Activated T-helper 1 cell treated with anti-CD3 and anti-CD28 coated beads, Interleukin-12 subunit alpha, Interleukin-12 subunit beta, Interleukin-2, Interleukin-4 antibody, amounts not matched to agents 30 ng/mL and 10 ng/mL and 1 ng/mL, durations not matched to agents 14 hours and 24 hours and 36 hours (primary cell): ENCODE data around the gene EXOC3L2. TPM values are rescaled to one million over a fixed set of nuclear protein-coding genes. Genes with fewer than 3 reads are reported as not detected.

Source experiments
- DNase-seq: peaks from one replicate; pipeline ENCODE4 v3.0.0; 2021; ENCODE audit warnings: low spot score
- H3K27ac Mint-ChIP-seq: one replicate; pipeline ENCODE4 v1.8.0; 2021; ENCODE audit warnings: mild to moderate bottlenecking, mixed read lengths
- H3K27me3 Mint-ChIP-seq: one replicate; pipeline ENCODE4 v1.8.0; 2022; ENCODE audit warnings: mild to moderate bottlenecking, moderate library complexity, mixed read lengths; ENCODE audit not compliant: insufficient read depth
- H3K36me3 Mint-ChIP-seq: one replicate; pipeline ENCODE4 v1.8.0; 2021; ENCODE audit warnings: low read depth, mixed read lengths
- H3K4me1 Mint-ChIP-seq: one replicate; pipeline ENCODE4 v1.8.0; 2021; ENCODE audit warnings: low read depth, mixed read lengths
- H3K4me3 Mint-ChIP-seq: one replicate; pipeline ENCODE4 v1.8.0; 2021; ENCODE audit warnings: mild to moderate bottlenecking, moderate library complexity, mixed read lengths
- H3K9me3 Mint-ChIP-seq: one replicate; pipeline ENCODE4 v1.8.0; 2021; ENCODE audit warnings: mixed read lengths
- intact Hi-C: fragments of 100-400 bp; cut with micrococcal nuclease; formaldehyde crosslinking; loops from one replicate; pipeline ENCODE4 v1.15.1; 2024
- total RNA-seq: library from RNA; stranded (reverse); gene quantifications from 2 replicates; pipeline ENCODE4 v1.2.3, GENCODE V29; 2022

The EXOC3L2 gene
- total RNA-seq, result not detected in 2 replicates

DNA sequence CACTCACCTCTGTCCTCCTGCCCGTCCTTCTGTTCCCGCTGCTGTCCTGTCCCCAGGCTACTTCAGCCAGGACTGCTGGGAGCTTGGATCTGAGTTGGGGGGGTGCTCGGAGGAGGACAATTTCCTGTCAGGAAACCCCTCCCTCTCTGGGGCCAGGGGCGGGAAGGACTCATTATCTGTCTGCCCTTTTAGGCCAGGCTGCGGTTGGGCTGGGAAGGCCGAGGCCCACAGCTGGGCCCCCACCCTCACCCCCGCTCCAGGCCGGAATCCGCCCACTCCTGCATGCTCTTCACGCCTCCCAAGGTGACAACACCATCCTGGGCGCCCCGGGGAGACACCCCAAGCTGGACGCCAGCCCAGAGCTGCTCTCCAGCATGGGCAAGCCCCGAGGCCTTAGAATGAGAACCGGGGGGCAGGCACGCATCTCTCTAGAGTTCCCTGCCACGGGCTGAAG is at the start of gene EXOC3L2:
Gene EXOC3L2 (minus strand): TSS at position 74 of the 454 bp plus-strand sequence. CDS start 6,362 bp downstream, outside the sequence.
- no peaks in the 10 kb centered on the region for H3K9me3 Mint-ChIP-seq
- H3K4me1 Mint-ChIP-seq, result no peaks in the 10 kb centered on the region
- H3K27ac Mint-ChIP-seq, result no peak within 1 kb of the TSS
- no peak within 1 kb of the TSS for H3K4me3 Mint-ChIP-seq
- intact Hi-C loops, result no loop called here
- no peak for DNase-seq
- H3K27me3 Mint-ChIP-seq, result peaks cover 2% of the 10 kb centered on the region
- H3K36me3 Mint-ChIP-seq, result no peaks in the 10 kb centered on the region

- Mint-ChIP-seq H3K4me1 (peaks cover 8% of the 10 kb centered on the region), H3K27me3 (no peaks in the 10 kb centered on the region), H3K27ac (no peak overlapping the region), H3K9me3 (no peaks in the 10 kb centered on the region), H3K4me3 (no peak overlapping the region), H3K36me3 (peaks cover 11% of the 10 kb centered on the region)
- intact Hi-C loops, result no loop called here
- DNase-seq, result no peak
These were observed 49.3 kb upstream of the EXOC3L2 start for GRCh38 chr19:45294291-45295029.

DNA sequence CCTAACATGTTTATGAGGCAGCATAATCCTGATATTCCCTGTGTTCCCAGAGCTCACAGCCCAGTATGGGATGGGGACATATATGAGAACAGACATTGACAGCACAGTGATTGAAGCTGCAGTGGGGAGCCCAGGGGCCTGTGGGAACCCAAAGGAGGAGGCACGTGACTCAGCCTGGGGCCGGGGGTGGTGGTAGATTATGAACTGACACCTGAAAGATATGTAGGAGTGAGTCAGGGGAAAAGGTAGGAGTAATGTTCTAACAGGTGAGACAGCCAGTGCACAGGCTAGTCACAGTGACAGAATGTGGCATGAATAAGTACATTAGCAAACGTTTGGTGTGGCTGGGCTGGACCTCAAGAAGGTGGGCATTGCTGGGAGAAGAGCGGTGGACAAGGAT is 48.5 kb upstream of the EXOC3L2 start:
- peak overlapping the region; percentile 52 for H3K27ac Mint-ChIP-seq
- intact Hi-C loops, result no loop called here
- H3K27me3 Mint-ChIP-seq, result no peaks in the 10 kb centered on the region
- H3K4me3 Mint-ChIP-seq, result no peak overlapping the region
- H3K4me1 Mint-ChIP-seq, result peaks cover 8% of the 10 kb centered on the region
- DNase-seq, result no peak
- H3K36me3 Mint-ChIP-seq, result peaks cover 11% of the 10 kb centered on the region
- H3K9me3 Mint-ChIP-seq, result no peaks in the 10 kb centered on the region

GRCh38 chr19:45291834-45292233 is 46.6 kb upstream of the EXOC3L2 start:
- H3K36me3 Mint-ChIP-seq, result peaks cover 11% of the 10 kb centered on the region
- H3K27me3 Mint-ChIP-seq, result no peaks in the 10 kb centered on the region
- DNase-seq, result no peak
- no peaks in the 10 kb centered on the region for H3K9me3 Mint-ChIP-seq
- no peak overlapping the region for H3K4me3 Mint-ChIP-seq
- peaks cover 8% of the 10 kb centered on the region for H3K4me1 Mint-ChIP-seq
- H3K27ac Mint-ChIP-seq, result no peak overlapping the region
- intact Hi-C loops, result no loop called here

DNA sequence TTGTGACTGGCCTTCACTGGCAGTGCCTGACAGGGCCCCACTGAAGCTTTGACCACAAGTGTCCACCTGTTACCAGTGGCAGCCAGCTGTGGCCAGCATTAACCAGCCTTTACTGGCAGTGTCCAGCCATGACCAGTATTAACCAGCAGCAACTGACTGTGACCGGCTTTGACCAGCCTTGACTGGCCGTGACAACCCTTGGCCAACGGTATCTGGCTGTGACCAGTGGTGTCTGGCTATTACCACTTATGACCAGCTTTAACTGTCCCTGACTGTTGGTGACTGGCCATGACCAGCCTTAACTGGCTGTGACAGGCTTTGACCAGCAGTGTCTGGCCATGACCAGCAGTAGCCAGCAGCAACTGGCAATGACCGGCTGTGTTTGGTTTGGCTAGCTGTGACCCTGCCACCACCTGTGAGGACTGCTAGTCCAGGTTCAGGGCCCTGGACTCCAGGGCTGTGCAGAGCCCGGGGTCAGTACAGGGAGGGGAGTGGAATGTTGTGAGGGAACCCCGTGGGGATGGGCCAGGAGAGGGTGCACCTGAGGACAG is 45.2 kb upstream of the EXOC3L2 start:
- no peak for DNase-seq
- no peaks in the 10 kb centered on the region for H3K27me3 Mint-ChIP-seq
- no peaks in the 10 kb centered on the region for H3K9me3 Mint-ChIP-seq
- H3K4me1 Mint-ChIP-seq, result peaks cover 8% of the 10 kb centered on the region
- no peak overlapping the region for H3K27ac Mint-ChIP-seq
- no peak overlapping the region for H3K4me3 Mint-ChIP-seq
- intact Hi-C loops, result no loop called here
- peaks cover 14% of the 10 kb centered on the region for H3K36me3 Mint-ChIP-seq

- Mint-ChIP-seq H3K4me3 (no peak overlapping the region), H3K27me3 (no peaks in the 10 kb centered on the region), H3K36me3 (peaks cover 14% of the 10 kb centered on the region), H3K27ac (no peak overlapping the region), H3K4me1 (no peaks in the 10 kb centered on the region), H3K9me3 (peaks cover 7% of the 10 kb centered on the region)
- intact Hi-C loops, result no loop called here
- DNase-seq, result no peak
These were observed 38.3 kb upstream of the EXOC3L2 start for GRCh38 chr19:45283443-45284033.

DNA sequence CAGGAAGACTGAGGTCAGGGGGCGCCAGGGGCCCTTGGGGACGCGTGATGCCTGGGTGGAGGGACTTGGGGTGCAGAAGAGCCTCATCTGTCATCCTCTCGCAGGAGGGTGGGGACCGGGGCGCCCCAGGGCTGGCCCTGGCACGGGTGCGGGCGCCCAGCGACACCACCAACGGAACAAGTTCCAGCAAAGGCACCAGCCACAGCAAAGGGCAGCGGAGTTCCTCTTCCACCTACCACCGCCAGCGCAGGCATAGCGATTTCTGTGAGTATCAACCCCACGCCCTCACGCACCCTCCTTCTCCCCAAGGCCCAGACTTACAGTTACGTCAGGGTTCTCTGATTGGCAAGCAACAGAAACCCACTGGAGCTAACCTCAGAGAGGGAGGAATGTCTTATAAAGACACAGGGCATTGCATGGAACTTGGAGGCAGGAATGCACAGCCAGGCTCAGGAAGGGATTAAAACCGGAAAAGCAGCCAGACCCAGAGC is 35.3 kb upstream of the EXOC3L2 start:
- H3K27me3 Mint-ChIP-seq, result no peaks in the 10 kb centered on the region
- no peak overlapping the region for H3K27ac Mint-ChIP-seq
- H3K4me1 Mint-ChIP-seq, result no peaks in the 10 kb centered on the region
- DNase-seq, result no peak
- intact Hi-C loops, result no loop called here
- peaks cover 9% of the 10 kb centered on the region for H3K36me3 Mint-ChIP-seq
- H3K9me3 Mint-ChIP-seq, result peaks cover 7% of the 10 kb centered on the region
- H3K4me3 Mint-ChIP-seq, result no peak overlapping the region

DNA sequence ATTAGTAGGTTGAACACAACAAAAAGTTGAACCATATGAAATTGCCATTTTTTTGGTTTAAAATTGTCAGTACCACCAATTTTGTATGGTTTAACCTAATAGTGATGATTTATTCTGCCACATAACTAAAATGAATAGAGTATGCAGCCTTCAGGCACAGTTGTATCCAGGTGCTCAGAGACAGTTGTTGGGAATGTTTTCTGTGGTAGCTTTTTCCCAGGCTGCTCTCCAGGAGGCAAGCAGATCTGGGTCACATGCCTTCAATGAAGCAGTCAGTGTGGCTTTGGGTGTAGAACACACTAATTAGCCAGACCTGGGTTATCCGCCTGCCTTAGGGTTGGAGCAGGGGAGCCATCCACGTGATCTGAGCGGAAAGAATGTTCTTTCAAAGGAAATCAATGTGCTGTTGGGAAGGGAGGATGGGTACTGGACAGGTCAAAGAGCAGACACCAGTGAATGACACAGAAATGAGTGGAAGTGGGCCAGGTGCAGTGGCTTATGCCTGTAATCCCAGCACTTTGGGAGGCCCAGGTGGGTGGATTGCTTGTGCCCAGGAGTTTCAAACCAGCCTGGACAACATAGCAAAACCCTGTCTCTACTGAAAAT is 34.5 kb upstream of the EXOC3L2 start:
- no peaks in the 10 kb centered on the region for H3K4me1 Mint-ChIP-seq
- H3K36me3 Mint-ChIP-seq, result peaks cover 9% of the 10 kb centered on the region
- intact Hi-C loops, result no loop called here
- DNase-seq, result no peak
- no peaks in the 10 kb centered on the region for H3K27me3 Mint-ChIP-seq
- H3K4me3 Mint-ChIP-seq, result no peak overlapping the region
- peaks cover 7% of the 10 kb centered on the region for H3K9me3 Mint-ChIP-seq
- H3K27ac Mint-ChIP-seq, result no peak overlapping the region

DNA sequence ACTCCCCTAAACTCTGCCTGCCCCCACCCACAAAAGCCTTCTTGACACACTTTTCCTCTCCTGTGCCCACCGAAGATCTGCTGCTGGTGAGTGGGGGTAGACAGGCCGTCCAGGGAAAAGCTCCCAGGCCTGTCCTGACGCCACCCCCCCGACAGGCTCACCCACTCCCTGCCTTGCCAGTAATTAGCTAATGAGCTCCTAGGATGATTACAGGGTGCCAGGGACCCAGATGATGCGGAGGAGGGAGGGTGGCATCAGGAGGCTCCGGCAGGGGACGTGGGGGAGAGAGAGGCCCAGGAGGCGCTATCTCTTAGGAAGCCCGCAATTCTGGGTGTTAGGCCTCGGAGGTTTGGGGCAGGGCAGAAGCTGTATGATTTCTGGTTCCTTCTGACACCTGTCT is 32.9 kb upstream of the EXOC3L2 start:
- H3K4me1 Mint-ChIP-seq, result no peaks in the 10 kb centered on the region
- no peak overlapping the region for H3K4me3 Mint-ChIP-seq
- intact Hi-C loops, result no loop called here
- peaks cover 6% of the 10 kb centered on the region for H3K36me3 Mint-ChIP-seq
- H3K27ac Mint-ChIP-seq, result no peak overlapping the region
- no peak for DNase-seq
- H3K9me3 Mint-ChIP-seq, result no peaks in the 10 kb centered on the region
- H3K27me3 Mint-ChIP-seq, result no peaks in the 10 kb centered on the region

DNA sequence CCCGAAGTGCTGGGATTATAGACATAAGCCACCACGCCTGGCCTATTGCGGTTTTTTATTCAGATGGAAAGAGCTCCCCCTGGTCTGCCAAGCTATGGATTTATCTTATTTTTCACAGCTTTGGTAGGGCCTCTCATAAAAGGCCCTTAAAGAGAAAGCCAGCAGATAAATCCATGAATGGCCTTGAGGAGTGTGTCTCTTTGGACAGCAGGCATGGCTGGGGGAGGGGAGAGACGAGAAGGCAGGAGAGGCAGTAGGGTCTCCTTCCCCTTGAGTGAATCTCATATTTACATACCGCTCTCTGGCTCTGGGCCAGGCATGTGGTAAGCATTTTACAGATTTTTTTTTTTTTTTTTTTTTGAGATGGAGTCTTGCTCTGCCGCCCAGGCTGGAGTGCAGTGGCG is 31.1 kb upstream of the EXOC3L2 start:
- no peak overlapping the region for H3K4me3 Mint-ChIP-seq
- intact Hi-C loops, result no loop called here
- no peak overlapping the region for H3K27ac Mint-ChIP-seq

GRCh38 chr19:45275370-45275971 is 30.3 kb upstream of the EXOC3L2 start:
- no peak for DNase-seq
- H3K9me3 Mint-ChIP-seq, result no peaks in the 10 kb centered on the region
- H3K4me1 Mint-ChIP-seq, result no peaks in the 10 kb centered on the region
- H3K27me3 Mint-ChIP-seq, result no peaks in the 10 kb centered on the region
- intact Hi-C loops, result no loop called here
- peaks cover 10% of the 10 kb centered on the region for H3K36me3 Mint-ChIP-seq
- no peak overlapping the region for H3K4me3 Mint-ChIP-seq
- no peak overlapping the region for H3K27ac Mint-ChIP-seq

More for the DNA sequence above, 31.1 kb upstream of the EXOC3L2 start:
- Mint-ChIP-seq H3K36me3 (peaks cover 10% of the 10 kb centered on the region), H3K9me3 (no peaks in the 10 kb centered on the region), H3K27me3 (no peaks in the 10 kb centered on the region), H3K4me1 (no peaks in the 10 kb centered on the region)
- DNase-seq, result no peak

DNA sequence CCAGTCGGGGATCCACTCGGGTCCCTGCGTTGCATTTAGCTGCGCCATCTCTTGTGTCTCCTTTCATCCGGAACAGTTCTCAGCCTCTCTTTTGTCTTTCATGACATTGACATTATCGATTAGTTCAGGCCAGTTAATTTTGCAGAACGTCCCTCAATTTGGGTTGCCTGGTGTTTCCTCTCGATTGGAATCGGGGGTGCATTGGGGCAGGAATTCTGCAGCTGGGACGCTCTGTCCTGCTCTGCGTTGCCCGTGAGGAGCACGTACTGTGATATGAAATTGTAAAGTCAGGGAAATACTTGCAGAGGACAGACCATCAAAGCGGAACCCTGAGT is 28.3 kb upstream of the EXOC3L2 start:
- Mint-ChIP-seq H3K36me3 (peaks cover 10% of the 10 kb centered on the region), H3K27me3 (no peaks in the 10 kb centered on the region), H3K4me3 (no peak overlapping the region), H3K4me1 (no peaks in the 10 kb centered on the region), H3K27ac (no peak overlapping the region), H3K9me3 (no peaks in the 10 kb centered on the region)
- intact Hi-C loops, result no loop called here
- DNase-seq, result no peak

- H3K4me3 Mint-ChIP-seq, result no peak overlapping the region
- intact Hi-C loops, result no loop called here
- H3K4me1 Mint-ChIP-seq, result no peaks in the 10 kb centered on the region
- H3K27me3 Mint-ChIP-seq, result no peaks in the 10 kb centered on the region
- H3K36me3 Mint-ChIP-seq, result peaks cover 10% of the 10 kb centered on the region
- no peak for DNase-seq
- H3K27ac Mint-ChIP-seq, result no peak overlapping the region
- no peaks in the 10 kb centered on the region for H3K9me3 Mint-ChIP-seq
These were observed 26.5 kb upstream of the EXOC3L2 start for GRCh38 chr19:45271735-45272108.
